Stimulated activated CD8-positive, alpha-beta memory T cell treated with anti-CD3 and anti-CD28 coated beads, Interleukin-2, amount 100 ng/mL, for 48 hours (primary cell): ENCODE measurements around the gene SAMD3.
"Not testable (repeated sequence)": the region's sequence is repeated elsewhere in the genome, so short reads cannot be mapped to it uniquely, and the experiment has no call there.

Experiments
- DNase-seq, 2 donors: peaks; one replicate each; pipeline ENCODE4 v3.0.0-alpha.2; 2020; ENCODE audit warnings: low read depth in 2 of 2

SAMD3 gene

DNA sequence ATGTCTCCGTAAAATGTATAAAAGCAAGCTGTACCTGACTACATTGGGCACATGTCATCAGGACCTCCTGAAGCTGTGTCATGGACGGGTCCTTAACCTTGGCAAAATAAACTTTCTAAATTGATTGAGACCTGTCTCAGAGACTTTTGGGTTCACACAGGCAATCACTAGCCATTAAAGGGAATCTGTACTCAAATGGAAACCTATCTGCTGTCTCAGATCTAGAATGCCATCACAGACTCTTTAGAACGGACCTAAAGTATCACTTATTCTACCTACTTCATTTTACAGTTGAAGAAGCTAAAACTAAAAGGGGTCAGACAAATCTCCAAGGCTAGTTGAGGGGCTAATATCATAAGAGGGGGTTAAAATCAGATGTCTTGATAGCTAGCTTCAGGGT, 11.1 kb downstream of the SAMD3 start:
- no peak for DNase-seq

DNA sequence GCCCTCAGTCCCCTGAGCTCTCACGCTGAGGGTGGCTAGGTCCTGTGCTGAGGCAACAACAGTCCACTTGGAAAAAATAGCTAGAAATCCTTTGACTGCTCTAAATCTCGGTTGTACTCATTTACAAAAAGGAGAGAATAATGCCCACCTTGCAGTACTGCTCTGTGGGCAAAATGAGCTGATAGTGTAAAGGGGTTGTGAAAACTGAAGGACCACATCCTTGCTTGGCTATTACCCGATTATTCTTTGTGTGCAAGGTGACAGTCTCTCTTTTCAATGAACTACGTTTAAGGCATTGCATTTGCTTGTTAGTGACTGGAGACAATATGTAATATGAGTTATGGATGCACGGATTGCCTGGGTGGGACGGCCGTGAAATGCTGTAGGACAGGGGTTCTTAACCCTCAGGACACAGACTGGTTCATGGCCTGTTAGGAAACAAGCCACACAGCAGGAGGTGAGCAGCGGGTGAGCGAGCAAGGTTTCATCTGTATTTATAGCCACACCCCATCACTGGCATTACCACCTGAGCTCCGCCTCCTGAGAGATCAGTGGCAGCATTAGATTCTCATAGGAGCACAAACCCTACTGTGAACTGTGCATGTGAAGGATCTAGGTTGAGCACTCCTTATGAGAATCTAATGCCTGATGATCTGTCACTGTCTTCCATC, 14.6 kb downstream of the SAMD3 start:
- no peak for DNase-seq

DNA sequence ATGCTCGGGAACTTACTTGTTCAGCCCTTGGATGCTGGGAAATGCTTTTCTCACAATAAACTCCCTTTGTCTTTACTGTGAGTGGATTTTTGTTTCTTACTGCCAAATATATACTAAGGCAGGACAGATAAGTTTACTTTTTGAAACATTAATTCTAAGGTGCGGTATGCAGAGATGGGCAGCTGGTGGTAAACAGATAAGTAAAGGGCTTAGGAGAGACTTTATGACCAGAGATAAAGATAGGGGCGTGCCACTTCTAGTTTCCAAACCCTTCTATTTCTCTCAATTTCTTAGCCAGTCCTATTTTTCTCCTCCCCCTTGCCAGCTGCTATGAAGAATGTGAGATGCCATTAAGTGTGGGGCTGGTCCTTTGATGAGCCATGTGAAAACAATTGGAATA, 16.3 kb downstream of the SAMD3 start:
- DNase-seq = no peak

DNA sequence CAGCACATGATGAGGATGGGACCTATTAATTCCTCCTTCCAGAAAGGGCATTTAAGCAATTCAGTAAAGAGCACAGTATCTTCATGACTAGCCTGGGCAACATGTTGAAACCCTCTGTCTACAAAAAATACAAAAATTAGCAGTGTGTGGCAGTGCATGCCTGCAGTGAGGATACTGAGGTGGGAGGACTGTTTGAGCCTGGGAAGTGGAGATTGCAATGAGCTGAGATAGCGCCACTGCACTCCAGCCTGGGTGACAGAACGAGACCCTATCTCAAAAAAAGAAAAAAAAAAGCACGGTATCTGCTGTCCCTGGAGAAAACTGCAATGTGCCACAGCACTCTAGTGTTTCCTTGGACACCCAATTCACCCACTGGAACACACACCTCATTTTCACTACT, 18.4 kb downstream of the SAMD3 start:
- DNase-seq = no peak

DNA sequence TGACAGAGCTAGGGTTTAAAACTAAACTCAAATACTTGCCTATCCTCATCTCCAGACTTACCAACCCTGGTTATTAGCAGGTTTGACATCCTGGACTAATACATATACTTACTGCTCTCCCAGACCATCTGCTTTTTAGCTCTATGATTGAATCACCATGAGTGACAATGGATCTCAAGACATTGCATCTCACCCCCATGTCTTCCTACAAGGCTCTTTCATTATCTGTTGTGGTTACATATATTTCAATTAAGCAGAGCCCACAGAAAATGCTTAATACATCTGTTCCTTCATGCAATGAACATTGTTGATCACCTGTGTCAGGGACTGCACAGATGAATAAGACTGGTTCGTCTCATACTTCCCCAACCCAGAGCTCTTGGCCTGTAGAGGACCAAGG, 19.4 kb downstream of the SAMD3 start:
- no peak for DNase-seq

DNA sequence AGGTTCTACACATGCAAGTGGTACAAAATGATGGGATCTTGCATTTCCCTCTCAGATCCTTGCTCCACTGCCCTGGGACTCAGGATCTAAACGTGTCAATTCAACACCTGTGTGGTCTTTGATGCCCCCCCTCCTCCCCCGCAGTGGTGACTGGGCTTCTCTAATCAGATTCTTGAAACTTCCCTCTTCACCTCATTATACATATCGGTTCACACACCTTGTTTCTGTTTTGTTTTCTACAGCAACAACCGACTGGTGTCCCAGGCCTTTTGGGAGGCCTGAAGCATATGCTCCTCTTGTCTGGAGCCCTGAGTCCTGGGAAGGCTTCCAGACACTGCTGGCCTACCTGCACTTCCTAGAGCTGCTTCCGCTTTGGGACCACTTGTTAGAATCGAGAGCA, 20.0 kb downstream of the SAMD3 start:
- DNase-seq = peak in 1 of 2 donors; percentile 13

DNA sequence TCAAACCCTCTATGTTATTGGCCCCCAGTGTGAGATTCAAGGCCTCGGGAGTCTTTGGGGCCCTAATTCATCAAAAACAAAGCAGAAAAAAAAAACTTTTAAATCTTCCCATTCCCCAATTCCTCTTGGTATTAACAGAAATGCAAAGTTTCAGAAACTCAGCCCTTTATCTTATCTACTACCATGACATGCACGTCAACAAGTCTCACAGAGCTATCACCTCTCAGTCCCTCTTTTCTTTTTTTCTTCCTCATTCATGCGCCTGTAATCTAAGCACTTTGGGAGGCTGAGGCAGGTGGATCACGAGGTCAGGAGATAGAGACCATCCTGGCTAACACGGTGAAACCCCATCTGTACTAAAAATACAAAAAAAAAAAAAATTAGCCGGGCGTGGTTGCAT, 22.7 kb downstream of the SAMD3 start:
- DNase-seq = no peak

DNA sequence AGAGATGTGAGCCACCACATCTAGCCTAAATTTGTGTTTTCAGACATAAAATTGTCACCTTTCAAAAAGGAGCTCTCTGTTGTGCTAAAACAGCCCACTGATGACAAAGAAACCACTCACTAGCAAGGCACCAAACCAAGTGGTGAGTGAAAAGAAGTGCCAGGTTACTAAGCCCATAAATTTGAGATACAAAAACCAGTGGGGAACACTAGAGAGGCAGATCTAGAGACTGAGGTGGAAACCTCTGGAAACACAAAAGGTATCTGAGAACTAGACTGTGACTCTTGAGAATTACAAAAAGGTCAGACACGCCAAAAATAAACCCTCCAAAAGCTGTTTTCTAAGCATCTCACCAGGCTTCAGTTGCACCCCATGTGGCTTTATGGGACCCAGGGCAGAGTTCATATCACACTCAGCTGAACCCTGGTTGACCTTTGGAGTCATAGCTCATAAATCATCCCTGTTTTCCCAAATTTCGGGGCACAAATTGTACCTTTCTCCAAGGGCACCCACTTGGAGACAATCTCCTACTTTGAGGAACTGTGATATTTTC, 24.2 kb downstream of the SAMD3 start:
- no peak for DNase-seq

DNA sequence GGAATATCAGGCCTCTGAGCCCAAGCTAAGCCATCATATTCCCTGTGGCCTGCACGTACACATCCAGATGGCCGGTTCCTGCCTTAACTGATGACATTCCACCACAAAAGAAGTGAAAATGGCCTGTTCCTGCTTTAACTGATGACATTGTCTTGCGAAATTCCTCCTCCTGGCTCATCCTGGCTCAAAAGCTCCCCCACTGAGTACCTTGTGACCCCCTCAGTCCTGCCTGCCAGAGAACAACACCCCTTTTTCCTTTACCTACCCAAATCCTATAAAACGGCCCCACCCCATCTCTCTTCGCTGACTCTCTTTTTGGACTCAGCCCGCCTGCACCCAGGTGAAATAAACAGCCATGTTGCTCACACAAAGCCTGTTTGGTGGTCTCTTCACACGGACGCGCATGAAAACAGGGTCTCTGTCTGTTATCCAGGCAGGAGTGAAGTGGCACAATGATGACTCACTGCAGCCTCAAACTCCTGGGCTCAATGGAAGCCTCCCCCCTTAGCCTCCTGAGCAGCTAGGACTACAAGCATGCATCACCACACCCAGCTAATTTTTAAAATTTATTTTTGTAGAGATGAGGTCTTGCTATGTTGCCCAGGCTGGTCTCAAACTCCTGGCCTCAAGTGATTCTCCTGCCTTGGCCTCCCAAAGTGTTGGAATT, 24.8 kb downstream of the SAMD3 start:
- not testable (repeated sequence) for DNase-seq

DNA sequence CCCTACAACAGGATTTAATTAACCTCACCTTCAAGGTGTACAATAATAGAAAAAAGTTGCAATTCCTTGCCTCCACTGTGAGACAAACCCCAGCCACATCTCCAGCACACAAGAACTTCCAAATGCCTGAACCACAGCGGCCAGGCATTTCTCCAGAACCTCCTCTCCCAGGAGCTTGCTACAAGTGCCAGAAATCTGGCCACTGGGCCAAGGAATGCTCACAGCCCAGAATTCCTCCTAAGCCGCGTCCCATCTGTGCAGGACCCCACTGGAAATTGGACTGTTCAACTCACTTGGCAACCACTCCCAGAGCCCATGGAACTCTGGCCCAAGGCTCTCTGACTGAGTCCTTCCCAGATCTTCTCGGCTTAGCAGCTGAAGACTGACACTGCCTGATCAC, 28.3 kb downstream of the SAMD3 start:
- DNase-seq = not testable (repeated sequence)

DNA sequence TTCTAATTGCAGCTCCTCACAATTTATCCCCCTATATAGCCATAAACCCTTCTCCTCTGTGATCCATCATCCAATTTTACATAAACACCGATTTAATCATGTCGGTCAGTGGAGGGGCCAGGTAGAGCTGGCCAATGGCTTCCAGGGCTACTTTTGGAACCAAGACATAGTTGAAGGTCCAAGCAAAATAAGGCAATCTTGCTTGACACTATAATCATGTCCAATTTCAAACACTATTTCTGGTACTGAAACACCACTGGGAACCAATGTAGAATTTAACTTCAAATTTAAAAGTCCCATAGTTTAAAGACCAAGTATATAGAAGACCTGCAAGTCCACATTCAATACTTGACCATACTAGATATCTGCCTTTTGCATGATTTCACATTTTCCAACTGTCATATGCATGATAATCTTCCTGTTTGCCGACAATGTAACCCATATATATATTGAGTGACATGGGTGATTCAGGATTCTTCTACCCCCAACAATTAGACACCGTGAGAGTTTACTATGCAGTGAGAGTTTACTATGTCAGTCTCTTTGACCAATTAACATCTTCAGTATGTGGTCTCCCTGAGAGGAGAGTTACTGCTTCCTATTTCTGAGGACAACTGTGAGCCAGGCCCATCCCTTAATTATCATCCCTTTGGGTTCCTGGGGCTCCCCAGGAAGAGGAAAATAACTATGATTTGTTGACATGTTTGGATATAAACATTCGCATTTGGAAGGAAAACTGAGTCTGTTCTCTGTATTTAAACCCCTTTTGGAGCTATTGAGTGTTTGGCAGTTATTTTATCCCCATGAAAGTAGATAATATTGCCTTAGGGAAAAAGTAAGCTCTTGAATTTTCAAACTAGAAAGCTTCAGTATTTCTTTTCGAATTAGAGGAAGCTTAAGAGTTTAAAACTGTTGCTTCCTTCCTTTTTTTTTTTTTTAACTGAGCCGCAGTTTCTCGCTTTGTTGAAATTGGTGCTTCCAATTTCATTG, 31.8 kb downstream of the SAMD3 start:
- DNase-seq = no peak

DNA sequence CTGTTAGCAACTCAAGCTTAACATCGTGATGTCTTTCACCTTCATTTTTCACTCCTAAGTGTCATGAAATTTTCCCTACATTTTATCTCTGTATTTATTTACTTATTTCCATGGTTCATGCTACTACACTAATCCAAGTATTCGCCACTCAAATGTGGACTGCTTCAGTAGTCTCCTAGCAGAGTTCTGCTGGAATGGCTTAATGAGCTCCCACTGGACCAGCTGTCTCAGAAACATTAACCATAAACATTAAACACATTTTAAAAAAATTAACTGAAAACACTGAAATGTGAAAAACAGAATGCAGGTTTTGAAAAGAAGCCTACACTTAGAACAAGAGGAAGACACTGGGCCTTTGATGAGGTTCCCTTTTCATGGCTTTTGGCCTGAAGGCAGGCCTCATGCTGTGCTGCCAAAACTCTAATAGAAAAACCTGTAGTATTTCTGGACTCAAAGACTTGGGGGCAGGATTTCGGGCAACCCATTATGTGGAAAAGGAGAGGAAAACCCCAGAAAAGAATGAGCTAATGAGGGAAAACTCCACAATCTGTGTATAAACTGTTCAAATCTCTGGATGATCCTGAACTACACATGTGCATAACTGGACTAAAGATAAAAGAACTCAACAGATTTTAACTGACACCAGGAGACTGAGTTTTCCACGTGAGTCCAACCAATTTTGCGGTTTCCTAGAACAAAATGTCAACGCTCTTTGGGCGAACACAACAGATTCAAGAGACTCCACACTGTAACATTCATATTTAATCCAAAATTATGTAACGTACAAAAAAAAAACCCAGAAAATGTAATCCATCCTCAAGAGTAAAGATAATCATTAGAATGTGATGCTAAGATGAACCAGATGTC, 33.0 kb downstream of the SAMD3 start:
- no peak for DNase-seq

DNA sequence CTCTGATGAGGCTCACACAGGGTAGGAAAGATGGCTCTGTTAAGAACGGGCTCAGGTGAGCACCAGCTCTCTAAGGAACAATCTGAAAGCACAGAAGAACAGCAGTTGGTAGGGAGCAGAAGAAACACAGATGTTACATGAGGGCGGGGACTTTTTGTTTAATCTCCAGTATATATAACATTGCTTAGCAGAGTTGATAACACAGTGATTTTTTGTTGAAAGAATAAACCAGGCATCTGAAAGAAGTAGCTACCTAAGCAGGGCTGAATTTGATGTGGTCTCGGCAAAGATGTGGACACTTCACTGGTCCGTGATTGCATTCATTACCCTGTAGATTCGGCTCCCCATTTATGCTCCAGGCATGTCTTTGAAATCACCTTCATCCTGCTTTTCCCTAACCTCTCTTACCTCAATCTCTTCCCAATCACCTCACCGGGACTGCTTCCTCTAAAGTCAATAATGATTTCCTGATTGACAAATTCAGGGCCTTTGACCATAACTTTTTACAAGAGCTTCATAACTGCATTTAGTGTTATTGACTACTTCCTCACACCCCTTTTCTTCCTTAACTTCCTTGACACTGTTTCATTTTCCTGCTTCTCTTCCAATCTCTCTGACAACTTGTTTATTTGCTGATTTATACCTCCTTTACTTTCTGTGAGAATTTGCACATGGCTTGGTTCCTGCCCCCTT, 34.4 kb downstream of the SAMD3 start:
- no peak for DNase-seq

DNA sequence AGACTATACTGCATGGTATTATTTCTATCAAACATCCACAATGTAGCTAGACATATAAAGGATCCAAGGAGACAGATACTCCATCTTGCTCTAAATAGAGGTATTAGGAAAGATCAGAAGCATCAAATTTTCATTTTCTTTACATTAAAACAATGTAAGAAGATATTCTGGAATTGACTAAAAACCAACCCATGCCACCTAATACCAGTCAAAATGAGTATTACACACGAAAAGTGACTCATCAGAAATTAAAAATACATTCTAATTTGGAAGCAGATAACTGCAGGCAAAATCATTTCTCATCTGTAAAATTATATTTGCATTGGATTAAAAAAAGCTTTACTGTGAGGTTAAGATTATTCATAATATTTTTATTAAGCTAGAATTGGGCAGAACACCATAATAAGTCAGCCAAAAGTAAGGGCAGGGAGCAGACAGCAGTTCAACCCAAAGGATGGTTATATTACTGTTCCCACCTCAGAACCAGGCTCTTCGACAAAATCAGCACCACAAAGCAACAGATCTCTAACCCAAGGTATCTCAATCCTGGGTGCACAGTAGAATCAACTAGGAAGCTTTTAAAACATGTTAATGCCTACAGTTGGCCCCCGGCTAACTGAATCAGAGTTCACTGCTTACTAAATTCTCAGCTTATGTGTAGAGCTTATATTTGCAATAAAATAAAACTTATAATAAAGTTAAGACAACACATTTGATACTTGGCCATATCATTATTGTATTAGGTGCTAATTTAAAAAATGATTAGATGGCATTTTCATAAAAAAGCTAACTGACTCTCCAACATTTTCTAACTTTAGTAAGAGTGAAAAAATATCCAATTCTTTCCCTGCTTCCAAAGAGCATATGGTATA, 35.2 kb downstream of the SAMD3 start:
- DNase-seq = no peak

DNA sequence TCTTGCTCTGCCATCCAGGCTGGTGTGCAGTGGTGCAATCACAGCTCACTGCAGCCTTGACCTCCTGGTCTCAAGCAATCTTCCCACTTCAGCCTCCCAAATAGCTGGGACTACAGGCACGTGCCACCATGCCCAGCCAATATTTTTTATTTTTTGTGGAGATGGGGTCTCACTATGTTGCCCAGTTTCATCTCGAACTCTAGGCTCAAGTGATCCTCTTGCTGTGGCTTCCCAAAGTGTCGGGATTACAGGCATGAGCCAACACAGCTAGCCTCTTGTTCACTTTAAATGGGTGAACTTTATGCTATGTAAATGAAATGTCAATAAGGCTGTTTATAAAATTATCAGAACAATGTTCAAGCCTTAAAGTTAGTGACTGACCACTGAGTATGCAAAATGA, 37.1 kb downstream of the SAMD3 start:
- DNase-seq = no peak

DNA sequence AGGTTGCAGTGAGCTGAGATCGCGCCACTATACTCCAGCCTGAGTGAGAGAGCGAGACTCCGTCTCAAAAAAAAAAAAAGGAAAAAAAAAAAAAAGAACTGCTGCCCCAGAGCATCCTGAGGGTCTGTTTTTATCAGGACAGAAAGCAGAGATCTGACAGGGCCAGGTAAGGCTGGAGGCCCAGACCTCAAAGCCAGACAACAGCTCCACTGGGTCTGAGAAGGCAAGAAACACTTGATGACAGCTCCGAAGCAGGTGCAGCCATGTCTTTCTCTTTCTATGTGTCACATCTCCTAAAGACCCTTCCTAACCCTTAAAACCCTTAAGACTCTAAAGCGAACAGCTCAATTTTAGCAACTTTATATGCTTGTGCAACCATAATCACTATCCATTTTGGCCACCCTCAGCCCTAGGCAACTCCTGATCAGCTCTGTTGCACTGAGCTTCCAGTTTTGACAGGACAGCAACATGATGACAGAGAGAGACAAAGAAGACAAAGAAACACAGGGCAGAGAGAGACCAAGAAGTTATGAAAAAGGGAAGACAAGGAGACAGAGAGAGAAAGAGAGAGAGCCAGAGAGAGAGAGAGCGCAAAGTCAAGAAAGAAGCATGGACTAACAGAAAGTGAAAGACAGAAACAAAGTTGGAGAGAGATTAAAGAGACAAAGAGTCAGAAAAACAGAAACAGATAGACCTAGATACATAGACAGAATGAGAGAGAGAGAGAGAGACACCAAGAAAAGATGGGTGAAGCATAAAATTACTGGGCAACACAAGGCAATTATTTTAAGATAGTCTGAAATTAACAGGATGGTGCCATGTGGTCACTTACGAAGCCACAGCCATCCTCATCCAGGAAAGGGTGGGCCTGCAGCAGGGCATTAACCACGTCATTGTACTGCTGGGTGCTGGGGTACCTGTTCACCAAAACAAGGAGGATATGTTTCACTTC, 39.2 kb downstream of the SAMD3 start:
- peak; percentile 4 to 7 for DNase-seq

DNA sequence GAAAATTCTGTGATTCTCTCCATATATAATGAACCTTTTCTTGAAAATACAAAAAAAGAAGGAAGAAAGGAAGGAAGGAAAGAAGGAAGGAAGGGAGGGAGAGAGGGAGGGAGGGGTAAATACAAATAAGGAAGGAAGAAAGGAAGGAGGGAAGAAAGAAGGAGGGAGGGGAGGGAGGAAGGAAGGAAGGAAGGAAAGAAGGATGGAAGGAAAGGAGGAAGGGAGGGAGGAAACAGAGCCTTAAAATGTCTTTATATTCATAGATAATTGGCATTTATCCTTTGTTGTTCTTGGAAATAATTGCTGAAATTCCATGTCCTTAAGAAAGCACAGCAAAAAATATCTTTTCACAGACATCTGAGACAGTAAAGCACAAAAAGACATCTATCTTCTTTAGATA, 40.3 kb downstream of the SAMD3 start:
- DNase-seq = no peak

DNA sequence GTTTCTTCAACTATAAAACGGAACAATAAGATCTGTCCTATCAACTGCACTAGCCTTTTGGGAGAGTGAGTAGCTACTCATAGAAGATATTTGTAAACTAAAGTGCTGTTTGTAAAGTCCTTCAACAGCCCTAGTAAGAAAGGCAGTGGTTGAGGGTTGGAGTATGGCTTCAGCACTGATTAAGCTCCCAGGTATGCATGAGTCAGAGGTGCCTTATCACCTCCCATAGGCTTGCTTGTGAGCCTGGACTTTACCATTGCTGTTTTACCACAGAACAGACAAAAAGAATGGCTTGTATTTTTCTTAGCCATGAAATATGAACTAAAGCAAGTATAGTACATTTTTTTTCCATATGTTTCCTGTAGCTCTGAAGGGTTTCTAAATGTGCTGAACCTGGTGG, 44.1 kb downstream of the SAMD3 start:
- no peak for DNase-seq

DNA sequence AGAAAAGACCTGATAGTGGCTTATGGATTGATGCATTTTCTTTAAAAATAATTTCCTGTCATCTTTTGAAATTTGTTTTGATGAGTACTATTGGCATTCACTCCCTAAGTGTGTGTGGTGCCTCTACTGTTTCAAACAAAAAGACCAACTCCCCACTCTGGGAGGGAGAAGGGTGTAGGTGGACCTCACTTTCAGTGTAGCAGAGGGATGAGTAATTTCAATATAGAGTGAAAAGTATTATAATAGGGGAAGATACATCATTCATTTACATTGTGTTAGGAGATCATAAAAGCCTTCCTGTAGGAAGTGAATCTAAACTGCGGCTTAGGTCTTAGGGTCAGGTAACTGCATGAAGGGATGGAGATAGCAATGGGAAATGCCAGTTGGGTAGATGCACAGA, 46.4 kb downstream of the SAMD3 start:
- DNase-seq = no peak
